ENCODE measurements around the gene KIAA1191.
A peak's percentile ranks its signal among the peaks of the same experiment; 100 is the strongest.

KIAA1191 gene

DNA sequence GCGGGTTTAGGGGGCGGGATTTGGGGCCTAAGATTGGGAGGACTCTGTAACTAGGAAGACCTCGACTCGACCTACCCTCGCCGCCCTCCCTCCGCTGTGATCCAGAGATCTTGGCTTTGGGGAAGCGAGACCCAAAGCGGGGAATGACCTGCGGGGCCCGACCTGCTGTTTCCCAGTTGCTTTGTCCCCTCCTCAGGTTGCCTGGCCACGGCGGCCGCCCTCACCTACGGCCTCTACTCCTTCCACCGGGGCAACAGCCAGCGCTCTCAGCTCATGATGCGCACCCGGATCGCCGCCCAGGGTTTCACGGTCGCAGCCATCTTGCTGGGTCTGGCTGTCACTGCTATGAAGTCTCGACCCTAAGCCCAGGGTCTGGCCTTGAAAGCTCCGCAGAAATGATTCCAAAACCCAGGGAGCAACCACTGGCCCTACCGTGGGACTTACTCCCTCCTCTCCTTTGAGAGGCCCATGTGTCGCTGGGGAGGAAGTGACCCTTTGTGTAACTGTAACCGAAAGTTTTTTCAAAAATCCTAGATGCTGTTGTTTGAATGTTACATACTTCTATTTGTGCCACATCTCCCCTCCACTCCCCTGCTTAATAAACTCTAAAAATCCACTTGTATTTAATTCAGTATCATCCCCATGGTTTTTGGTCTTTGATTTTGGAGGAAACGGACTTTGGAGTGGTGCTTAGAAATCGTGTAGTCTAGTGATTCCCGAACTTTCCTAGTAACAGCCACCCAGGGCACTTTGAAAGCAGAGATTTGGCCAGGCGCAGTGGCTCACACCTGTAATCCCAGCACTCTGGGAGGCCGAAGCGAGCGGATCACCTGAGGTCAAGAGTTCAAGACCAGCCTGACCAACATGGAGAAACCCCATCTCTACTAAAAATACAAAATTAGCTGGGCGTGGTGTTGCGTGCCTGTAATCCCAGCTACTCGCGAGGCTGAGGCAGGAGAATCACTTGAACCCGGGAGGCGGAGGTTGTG is 27.9 kb upstream of the KIAA1191 start:
- TF ChIP-seq, protein P1, sequence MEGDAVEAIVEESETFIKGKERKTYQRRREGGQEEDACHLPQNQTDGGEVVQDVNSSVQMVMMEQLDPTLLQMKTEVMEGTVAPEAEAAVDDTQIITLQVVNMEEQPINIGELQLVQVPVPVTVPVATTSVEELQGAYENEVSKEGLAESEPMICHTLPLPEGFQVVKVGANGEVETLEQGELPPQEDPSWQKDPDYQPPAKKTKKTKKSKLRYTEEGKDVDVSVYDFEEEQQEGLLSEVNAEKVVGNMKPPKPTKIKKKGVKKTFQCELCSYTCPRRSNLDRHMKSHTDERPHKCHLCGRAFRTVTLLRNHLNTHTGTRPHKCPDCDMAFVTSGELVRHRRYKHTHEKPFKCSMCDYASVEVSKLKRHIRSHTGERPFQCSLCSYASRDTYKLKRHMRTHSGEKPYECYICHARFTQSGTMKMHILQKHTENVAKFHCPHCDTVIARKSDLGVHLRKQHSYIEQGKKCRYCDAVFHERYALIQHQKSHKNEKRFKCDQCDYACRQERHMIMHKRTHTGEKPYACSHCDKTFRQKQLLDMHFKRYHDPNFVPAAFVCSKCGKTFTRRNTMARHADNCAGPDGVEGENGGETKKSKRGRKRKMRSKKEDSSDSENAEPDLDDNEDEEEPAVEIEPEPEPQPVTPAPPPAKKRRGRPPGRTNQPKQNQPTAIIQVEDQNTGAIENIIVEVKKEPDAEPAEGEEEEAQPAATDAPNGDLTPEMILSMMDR (conservative IDR thresholded peaks at IDR 0.05; ENCODE audit: control insufficient read depth, insufficient read depth, low read depth, low read length): no peak
- no peak for DNase-seq (ENCODE audit: low read depth)

DNA sequence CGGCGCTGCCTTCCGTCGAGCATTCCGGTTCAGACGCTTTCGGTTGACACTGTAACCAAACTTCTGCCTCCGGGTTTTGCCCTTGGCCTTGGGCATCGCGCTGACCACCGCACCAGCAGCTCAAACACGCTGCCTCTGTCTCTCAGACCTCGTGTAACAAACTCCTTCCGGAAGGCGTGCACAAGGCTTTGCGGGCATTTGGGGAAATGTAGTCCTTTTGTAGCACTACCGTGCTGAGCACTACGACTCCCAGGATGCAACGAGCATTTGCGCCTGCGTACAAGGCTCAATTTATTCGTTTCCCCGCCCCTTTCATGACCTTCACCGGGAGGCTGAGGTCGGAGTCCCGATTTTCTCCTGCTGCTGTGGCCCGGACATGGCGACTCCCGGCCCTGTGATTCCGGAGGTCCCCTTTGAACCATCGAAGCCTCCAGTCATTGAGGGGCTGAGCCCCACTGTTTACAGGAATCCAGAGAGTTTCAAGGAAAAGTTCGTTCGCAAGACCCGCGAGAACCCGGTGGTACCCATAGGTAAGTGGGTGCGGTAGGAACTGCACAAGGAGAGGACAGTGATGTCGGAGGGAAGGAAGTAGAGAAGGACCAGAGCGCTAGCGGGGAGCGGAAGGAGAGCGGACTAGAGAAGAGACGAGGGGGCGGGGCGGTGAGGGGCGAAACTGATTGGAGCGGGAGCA is 27.0 kb upstream of the KIAA1191 start, which contains the start of the genes HIGD2A and NOP16:
TSS of gene HIGD2A (plus strand) at position 308 of the 691 bp plus-strand sequence. CDS start at position 377, 69 bp downstream.
TSS of gene NOP16 (minus strand) at position 155 of the 691 bp plus-strand sequence. CDS start at position 96, 59 bp downstream.
- DNase-seq (ENCODE audit: low read depth): peak; percentile 98
- TF ChIP-seq, protein P1 (conservative IDR thresholded peaks at IDR 0.05; ENCODE audit: control insufficient read depth, insufficient read depth, low read depth, low read length): no peak
- H3K4me3 ChIP-seq (ENCODE audit: control insufficient read depth, low read depth, low read length): peak within 1 kb of the TSS; percentile 98

More for the DNA sequence above, 27.9 kb upstream of the KIAA1191 start:
- peak overlapping the region; percentile 98 for H3K4me3 ChIP-seq (ENCODE audit: control insufficient read depth, low read depth, low read length)

DNA sequence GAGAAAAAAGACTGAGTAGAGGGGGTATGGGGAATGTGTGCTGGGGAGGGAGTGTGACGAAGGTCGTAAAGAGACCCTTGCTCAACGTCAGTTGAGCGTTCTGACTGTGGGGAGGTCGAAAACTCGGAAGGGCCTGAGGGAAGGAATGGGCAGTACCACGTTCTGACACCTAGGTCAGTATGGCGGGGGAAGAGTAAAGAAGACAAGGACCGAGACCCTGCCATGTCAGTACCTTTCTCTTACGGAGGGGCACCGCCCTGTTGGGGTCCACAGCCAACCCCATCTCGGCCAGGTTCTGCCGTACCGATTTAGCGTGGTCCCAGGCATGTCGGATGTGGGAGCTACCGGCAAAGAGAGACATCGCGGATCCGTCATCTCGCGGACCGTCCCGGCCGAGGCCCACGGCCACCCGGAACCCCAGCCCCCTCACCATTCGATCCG is 26.5 kb upstream of the KIAA1191 start:
- peak overlapping the region; percentile 98 for H3K4me3 ChIP-seq (ENCODE audit: control insufficient read depth, low read depth, low read length)
- peak; percentile 19 for DNase-seq (ENCODE audit: low read depth)
- TF ChIP-seq, protein P1 (conservative IDR thresholded peaks at IDR 0.05; ENCODE audit: control insufficient read depth, insufficient read depth, low read depth, low read length): no peak

DNA sequence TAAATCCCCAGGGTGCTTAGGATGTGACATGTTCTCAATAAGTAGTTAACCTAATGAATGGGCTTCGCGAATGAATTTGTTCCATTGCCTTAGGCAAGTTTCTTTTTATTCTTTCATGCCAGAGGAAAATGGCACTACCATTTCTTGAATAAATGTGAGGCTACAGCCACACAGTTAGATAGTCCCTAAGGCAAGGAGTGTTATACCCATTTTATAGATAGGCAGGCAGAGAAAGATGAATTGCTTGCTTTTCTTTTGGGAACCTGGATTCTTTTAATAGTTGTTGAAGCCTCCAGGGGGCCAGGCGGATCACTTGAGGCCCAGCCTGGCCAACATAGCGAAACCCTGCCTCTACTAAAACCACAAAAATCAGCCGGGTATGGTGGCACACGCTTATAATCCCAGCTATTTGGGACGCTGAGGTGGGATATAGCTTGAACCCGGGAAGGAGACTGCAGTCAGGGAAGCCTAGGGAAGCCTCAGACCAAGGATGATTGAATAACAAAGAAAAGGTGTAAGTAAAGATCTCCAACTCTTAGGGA is 25.9 kb upstream of the KIAA1191 start:
- DNase-seq (ENCODE audit: low read depth): no peak
- TF ChIP-seq, protein P1 (conservative IDR thresholded peaks at IDR 0.05; ENCODE audit: control insufficient read depth, insufficient read depth, low read depth, low read length): no peak

DNA sequence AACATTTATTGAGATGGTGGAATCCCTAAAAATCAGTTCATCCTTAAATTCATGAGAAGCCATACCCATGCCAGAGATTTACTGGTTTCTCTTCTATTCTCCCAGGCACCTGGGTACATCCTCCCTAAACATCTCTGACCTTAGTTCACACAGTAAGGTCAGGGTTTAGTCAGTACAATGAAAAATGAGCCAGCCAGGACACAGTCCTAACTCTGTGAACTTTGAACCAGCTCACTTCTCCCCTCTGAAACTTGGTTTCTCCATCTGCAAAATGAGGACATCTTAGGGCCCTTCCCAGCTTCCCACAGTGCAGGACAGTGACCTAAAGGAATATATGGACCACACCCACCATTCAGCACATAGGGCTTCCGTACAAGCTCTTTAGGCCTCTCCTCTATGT is 24.9 kb upstream of the KIAA1191 start:
- no peak for DNase-seq (ENCODE audit: low read depth)
- H3K4me3 ChIP-seq (ENCODE audit: control insufficient read depth, low read depth, low read length): peak overlapping the region; percentile 98
- TF ChIP-seq, protein P1 (conservative IDR thresholded peaks at IDR 0.05; ENCODE audit: control insufficient read depth, insufficient read depth, low read depth, low read length): no peak

More for the DNA sequence above, 25.9 kb upstream of the KIAA1191 start:
- H3K4me3 ChIP-seq (ENCODE audit: control insufficient read depth, low read depth, low read length): peak overlapping the region; percentile 98

DNA sequence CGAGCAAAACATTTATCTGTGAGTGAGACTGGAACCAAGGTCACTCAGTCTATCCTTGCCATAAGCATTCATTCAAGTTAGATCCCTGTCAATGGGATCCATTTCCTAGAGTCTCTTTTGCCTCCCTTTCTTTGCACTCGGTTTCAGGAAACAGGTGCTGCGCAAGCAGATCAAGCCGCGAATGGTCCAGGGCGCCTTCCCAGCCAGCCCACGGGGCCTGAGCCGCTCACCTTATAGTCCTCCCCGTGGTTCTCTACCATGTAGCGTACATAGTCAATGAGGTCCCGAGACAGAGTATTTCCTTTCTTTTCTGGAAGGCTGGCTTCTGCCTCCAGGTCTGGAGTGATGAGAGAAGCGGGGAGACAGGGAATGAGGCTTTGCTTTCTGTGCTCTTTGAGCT is 23.4 kb upstream of the KIAA1191 start:
- H3K4me3 ChIP-seq (ENCODE audit: control insufficient read depth, low read depth, low read length): no peak overlapping the region
- TF ChIP-seq, protein P1 (conservative IDR thresholded peaks at IDR 0.05; ENCODE audit: control insufficient read depth, insufficient read depth, low read depth, low read length): no peak
- no peak for DNase-seq (ENCODE audit: low read depth)
